Smooth muscle cell of the brain vasculature (primary cell): ENCODE measurements around the gene AP4E1.
"Not testable (repeated sequence)": the region's sequence is repeated elsewhere in the genome, so short reads cannot be mapped to it uniquely, and the experiment has no call there.

Source experiments
- DNase-seq: peaks from one replicate; pipeline ENCODE4 v3.0.0-alpha.2; 2012; ENCODE audit warnings: low read depth, low spot score

Gene AP4E1

DNA sequence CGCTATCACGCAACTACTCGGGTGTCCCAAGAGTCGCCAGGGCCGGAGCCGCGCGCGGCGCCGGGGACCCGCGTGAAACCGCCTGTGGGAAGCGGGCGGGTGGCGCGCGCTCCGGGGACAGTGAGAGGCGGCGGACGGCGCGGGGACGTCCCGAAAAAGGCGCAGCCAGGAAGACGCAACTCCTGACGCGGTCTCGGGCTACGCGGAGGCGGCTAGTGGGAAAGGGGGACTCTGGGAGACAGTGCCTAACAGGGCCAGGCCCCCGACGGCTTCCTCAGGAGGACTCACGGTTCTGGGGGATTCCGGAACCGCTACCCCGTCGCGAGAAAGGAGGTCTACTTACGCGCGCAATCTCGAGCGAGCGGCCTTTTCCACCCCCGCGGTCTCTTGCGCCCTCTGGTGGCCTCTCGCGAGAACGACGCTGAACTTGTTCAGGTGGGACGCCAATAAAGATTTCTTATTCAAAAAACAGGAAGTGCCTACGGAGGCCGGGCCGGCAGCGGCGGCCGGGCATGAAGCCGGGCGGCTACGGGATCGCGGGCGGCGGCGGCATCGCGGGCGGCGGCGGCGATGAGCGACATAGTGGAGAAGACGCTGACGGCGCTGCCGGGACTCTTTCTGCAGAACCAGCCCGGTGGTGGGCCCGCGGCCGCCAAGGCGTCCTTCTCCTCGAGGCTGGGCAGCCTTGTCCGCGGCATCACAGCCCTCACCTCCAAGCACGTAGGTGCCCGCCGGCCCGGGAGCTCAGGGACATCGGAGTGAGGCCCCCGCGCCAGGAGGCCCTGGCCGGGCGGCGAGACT is at the start of gene AP4E1:
Gene AP4E1, plus strand, starts transcription at position 475 of the 801 bp plus-strand sequence. Its CDS starts 96 bp downstream, at position 571.
- peak; percentile 90 for DNase-seq

- no peak for DNase-seq
These were observed 47.7 kb upstream of the AP4E1 start for GRCh38 chr15:50860824-50861223.

- no peak for DNase-seq
These were observed 45.9 kb upstream of the AP4E1 start for GRCh38 chr15:50862553-50862952.

GRCh38 chr15:50864873-50865272 is 43.6 kb upstream of the AP4E1 start:
- no peak for DNase-seq

DNA sequence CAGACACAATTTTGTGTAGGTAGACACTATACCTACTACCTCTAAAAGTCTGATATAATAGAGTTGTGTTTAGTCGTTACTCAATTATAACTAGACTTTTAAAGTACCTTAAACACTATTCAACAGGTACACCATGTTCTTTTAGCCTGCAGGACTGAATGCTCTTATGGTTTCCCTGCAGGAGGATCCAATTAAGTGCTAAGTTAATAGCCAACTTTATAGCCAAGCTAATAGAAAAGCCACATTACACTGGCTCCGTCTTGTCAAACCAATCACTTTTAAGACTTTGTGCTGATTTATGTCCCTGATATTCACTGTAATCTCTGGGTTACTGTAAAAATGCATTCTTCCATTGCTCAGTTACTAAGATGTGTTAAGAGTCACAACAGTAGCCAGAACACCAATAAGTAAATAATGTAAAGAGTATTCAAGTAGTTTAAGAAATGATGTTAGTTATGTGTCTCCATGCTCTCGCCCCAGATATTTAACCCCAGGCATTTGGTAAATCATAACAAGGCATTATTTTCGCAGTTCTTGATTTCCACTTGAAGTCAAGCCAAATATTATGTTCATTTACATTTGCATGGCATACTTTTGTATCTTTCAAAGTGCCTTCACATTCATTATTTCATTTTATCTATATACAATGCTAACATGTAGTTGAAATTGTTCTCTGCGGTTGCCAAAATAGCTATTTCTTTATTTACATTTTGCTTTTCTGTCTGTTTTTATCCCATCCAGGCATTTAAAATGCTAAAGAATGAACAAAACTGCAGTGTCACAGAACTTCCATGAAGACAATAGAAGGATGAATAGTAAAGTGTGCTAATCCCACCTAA is 42.7 kb upstream of the AP4E1 start:
- no peak for DNase-seq

DNA sequence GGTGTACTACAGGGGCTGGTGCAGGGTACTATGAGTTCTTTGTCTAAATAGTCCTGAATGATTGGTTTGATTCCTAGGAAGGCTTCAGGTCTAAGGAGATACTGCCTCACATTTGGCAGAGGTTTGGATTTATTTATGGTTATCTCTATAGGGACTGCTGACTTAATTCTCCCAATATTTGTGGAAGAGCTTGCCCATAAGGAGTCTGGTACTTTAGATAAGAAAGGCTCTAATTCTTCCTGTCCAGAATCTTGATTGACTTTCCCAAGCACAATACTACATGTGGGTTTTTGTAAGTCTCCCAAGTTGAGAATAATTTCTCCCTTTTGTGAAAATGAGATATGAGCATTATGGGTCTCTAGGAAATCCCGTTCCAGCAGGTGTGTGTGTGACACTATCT is 36.7 kb upstream of the AP4E1 start:
- DNase-seq: no peak

DNA sequence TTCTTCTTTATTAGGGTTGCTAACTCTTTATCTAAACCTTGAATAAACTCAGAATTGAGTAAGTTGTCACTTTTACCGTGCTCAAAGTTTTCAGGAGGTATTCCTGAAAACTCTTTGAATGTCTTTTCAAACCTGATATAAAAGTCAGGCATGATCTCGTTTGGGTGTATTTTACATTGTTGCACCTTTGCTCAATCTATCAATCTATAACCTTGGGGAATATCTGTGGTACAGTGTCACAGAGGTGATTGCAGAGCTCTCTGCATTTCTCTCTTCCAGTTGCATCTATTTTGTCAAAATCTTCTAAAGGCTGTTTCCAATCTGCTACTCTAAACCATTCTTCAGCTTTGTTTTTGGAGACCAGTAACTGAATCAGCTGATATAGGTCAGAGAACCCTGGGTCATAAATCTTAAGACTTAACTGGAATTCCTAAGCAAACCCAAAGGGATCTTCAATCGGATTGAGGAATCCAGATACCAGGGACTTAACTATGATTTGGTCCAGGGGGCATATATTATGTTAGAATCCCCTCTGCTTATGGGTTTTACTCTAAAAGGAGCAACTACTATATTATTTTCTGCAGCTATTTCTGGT is 35.6 kb upstream of the AP4E1 start:
- no peak for DNase-seq

GRCh38 chr15:50873935-50874361 is 34.5 kb upstream of the AP4E1 start:
- no peak for DNase-seq

- not testable (repeated sequence) for DNase-seq
These were observed 33.2 kb upstream of the AP4E1 start for GRCh38 chr15:50875238-50875637.

DNA sequence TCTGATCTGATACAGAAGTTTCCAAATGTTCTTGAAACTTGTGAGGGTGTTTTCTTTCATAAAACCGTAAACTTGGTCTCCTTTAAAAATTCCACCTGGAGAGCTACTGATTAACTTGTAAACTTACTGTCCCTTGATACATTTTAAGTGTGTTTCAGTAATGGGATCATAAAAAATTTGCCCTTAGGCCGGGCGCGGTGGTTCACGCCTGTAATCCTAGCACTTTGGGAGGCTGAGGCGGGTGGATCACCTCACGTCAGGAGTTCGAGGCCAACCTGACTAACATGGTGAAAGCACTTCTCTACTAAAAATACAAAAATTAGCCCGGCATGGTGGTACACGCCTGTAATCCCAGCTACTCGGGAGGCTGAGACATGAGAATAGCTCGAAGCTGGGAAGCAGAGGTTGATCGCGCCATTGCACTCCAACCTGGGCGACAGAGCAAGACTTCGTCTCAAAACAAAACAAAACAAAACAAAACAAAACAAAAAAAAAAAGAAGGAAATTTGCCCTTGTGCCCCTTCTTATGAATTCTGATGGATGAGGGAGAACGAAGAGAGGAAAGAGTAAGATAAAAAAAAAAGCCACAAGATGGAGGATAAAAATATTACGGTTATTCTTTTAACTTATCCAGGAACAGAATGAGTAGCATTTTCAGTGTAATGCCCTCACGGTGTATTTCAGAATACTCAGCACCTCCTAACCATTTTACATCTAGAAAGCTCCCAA is 32.1 kb upstream of the AP4E1 start:
- DNase-seq: no peak

GRCh38 chr15:50876989-50877360 is 31.5 kb upstream of the AP4E1 start:
- peak; percentile 76 for DNase-seq

DNA sequence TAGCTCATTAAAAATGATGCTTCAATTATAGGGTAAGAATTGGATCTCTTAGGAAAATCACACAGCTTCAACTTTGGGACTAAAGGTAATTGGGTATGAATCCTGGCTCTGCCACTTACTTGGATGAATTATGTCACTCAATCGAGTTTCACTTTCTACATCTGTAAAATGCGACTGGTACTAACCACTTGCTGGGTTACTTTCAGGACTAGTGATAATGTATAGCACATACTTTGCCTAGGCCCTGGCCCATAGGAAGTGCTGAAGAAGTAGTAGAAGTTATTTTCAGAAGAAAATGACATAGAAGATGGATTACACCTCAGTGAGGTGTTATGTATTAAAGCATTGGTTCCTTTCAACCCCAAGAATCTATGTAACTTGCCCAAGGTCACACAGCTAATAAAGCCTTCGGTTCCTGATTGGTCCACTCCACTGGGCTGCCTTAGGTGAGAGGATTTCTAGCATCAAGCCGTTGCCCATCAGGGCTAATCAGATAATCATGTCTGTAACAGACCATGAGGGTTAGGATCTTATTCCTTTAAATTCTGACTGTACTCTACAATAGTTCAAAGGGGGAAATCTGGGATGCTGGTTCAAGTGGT is 29.4 kb upstream of the AP4E1 start:
- no peak for DNase-seq

DNA sequence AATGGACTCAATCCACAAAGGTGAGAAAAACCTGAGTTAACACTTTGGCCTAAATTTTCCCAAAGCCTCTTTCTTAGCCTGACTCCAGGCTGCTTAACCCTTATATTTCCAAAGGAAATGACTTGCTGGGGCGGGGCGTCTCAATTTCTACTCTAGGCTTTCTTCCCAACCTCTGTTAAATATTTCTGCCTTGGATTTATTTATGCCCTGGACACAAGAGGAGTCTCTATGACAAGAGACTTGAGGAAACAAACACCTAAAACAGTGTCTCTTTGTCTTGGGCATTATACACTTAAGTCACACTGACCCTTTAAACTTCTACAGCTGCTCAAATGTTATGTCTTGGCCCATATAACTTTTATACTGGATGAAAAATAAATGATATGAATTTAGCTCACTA is 28.3 kb upstream of the AP4E1 start:
- DNase-seq: no peak

- no peak for DNase-seq
These were observed 27.8 kb upstream of the AP4E1 start for GRCh38 chr15:50880651-50881114.

- no peak for DNase-seq
These were observed 27.1 kb upstream of the AP4E1 start for GRCh38 chr15:50881121-50882048.

DNA sequence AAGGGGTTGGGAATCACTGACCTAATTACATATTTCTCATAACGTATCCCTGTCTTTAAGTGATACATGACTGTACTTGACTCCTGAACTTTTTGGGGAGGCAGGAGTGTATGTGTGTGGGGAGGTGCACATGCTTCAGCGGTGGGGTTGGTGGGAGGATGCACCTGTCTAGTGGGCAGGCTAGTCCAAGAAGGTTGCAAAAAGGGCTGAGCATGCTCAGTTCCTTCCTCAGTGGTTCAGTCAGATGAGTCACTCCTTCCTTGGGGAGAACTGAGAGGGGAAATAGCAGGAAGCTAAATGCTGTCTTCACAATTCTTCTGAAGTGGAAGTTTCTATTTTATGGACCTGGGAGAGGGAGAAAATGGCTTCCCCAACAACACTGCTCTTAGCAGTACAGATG is 24.6 kb upstream of the AP4E1 start:
- DNase-seq: no peak

DNA sequence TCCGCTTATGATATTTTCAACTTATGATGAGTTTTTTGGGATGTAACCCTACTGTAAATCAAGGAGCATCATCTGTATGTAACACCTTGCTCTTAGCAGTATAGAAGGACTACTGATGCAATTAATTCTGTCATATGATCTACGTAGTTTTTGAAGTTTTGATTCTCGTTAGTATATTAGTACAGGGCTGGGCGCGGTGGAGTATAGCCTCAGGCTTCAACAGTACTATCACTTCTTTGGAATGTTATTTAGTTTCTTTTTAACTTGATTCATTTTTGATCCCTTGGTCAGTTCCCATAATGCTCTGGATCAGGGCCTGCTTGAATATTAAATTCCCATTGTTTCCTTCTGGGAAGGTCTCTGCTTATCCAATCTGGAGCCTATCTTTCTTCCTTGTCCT is 23.9 kb upstream of the AP4E1 start:
- no peak for DNase-seq

DNA sequence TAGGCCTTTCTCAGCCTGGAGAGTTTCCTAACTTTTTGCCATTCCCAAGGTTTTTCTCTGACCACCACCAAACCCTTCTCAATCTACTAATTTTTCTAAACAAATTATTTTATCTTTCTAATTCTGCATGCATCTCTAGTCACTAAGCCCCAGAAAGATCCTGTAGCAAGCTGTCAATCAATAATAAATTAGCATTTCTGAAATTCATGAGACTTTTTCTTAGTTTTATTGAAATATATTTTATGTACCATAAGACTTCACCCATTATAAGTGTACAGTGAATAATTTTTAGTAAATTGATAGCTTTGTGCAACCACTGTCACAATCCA is 22.4 kb upstream of the AP4E1 start:
- DNase-seq: no peak

DNA sequence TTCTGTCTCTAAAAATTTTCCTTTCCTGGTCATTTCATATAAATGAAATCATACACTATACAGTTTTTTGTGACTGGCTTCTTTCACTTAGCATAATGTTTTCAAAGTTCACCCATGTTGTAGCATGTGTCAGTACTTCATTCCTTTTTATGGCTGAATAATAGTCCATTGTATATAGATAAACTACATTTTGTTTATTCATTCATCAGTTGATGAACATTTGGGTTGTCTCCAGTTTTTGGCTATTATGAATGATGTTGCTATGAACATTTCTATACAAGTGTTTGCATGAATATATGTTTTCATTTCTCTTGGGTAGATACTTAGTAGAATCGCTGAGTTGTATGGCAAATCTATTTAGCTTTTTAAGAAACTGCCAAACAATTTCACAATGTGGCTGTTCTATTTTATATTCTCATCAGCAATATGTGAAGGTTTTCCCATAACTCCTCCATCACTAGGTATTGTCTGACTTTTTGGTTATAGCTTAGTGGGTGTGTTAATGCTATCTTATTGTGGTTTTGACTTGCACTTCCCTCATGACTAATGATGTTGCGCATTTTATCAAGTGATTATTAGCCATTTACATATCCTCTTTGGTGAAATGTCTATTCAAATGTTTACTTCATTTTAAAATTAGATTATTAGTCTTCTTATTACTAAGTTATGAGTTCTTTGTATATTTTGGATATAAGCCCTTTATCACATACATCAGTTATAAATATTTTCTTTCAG is 21.7 kb upstream of the AP4E1 start:
- no peak for DNase-seq

- no peak for DNase-seq
These were observed 20.4 kb upstream of the AP4E1 start for GRCh38 chr15:50888054-50888453.
